ENCODE results near the gene GNGT1.
"Not testable (repeated sequence)": the region's sequence is repeated elsewhere in the genome, so short reads cannot be mapped to it uniquely, and the experiment has no call there.

The GNGT1 gene

DNA sequence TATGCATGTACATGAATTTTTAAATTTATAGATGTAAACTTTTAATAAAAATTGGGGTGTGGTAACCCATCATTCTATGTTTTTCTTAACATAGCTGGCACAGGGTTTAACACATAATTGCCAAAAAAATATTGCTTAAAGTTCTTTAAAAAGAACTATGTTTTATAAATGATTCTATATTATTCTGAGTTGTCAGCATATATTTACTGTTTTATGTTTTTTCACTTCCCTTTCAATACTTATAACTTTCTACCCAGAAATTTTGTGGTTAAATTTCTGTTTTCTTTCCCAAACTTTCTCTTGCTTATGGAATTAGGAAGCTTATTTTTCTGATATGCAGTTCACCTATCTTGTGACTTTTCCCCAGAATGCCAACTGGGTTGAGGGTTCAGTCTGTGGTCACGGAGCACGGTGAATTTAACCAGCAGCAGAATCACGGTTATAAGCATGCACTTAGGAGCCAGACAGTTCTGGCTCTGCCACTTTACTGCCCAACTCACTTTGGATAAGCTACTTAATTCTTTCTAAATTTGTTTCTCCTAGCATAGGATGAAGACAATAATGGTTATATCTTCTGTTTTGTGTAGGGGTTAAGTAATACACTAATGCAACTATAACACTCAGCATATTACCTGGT lies 9.0 kb downstream of the GNGT1 start:
- H3K4me1 ChIP-seq; in situ Hi-C loops (cut with MboI; ENCODE audit: low sequenced_read_pairs); H3K9me3 ChIP-seq; H3K36me3 ChIP-seq (replicated peaks); DNase-seq (ENCODE audit: low spot score in 2 of 2); H3K4me3 ChIP-seq; H3K27me3 ChIP-seq (ENCODE audit: low read depth): not testable (repeated sequence)

DNA sequence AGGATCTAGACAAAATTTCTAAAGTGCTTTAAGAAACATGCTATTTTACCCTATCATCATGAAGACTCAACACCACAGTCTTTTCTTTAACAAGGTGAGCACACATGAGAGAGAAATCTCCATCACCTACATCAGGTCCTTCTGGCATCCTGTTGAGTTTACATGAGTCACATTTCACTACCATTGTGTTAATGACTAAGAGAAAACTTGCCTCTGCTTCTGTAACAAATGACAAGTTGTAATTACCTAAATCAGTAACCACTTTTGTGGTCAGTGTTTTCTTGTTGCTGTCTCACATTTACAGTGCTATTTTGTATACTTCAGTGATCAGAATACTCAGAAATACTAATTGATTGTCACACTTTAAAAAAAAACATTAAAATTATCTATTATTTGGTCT lies 9.5 kb downstream of the GNGT1 start:
- in situ Hi-C loops (cut with MboI; ENCODE audit: low sequenced_read_pairs); H3K4me3 ChIP-seq; H3K27me3 ChIP-seq (ENCODE audit: low read depth); H3K36me3 ChIP-seq (replicated peaks); DNase-seq (ENCODE audit: low spot score in 2 of 2); H3K4me1 ChIP-seq; H3K9me3 ChIP-seq: not testable (repeated sequence)

- in situ Hi-C loops (cut with MboI; ENCODE audit: low sequenced_read_pairs); H3K36me3 ChIP-seq (replicated peaks); DNase-seq (ENCODE audit: low spot score in 2 of 2); H3K27me3 ChIP-seq (ENCODE audit: low read depth); H3K4me1 ChIP-seq; H3K4me3 ChIP-seq; H3K9me3 ChIP-seq: not testable (repeated sequence)
Observed at GRCh38 chr7:93916315-93916714, 9.9 kb downstream of the GNGT1 start.

DNA sequence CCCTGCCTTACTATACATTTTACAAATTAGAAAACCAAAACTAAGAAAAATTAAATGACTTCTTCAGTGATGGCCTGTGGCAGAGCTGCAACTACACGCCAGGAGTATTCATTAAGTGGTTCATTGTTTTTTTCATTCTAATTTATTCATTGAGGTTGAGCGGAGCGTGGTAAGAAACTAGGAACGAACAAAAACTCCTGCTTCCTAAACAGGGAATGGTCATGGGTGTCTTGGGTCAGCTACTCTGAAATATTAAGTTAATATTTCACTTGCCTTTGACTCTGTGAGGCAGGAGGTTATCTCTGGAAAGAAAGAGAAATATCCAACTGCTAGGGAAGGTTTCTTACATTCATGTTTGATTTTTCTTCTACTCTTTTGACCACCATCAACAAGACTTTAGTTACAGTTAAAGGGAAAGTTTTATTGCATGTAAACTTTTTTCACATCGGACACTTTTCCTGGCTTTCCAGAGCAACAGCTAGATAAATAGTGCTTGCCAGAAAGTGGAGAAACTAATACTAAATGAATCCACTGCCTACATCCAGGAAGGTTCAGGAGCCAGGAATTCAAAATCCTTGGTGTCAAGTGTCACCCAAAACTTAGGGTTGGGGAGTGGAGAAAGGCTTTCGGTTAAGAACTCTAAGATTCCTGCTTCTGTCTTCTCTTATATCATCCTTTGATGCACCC lies 14.3 kb downstream of the GNGT1 start:
- Histone ChIP-seq H3K9me3 (no peaks in the 10 kb centered on the region), H3K4me1 (peaks cover 6% of the 10 kb centered on the region; the same call in 1 of the 2 replicates), H3K36me3 (replicated peaks) (no peaks in the 10 kb centered on the region), H3K27me3 (ENCODE audit: low read depth) (no peaks in the 10 kb centered on the region), H3K4me3 (no peak overlapping the region)
- in situ Hi-C loops (cut with MboI; ENCODE audit: low sequenced_read_pairs) = no loop called here
- DNase-seq (ENCODE audit: low spot score in 2 of 2) = no peak

GRCh38 chr7:93921186-93921585 lies 14.8 kb downstream of the GNGT1 start:
- H3K27me3 ChIP-seq (ENCODE audit: low read depth) = no peaks in the 10 kb centered on the region

DNA sequence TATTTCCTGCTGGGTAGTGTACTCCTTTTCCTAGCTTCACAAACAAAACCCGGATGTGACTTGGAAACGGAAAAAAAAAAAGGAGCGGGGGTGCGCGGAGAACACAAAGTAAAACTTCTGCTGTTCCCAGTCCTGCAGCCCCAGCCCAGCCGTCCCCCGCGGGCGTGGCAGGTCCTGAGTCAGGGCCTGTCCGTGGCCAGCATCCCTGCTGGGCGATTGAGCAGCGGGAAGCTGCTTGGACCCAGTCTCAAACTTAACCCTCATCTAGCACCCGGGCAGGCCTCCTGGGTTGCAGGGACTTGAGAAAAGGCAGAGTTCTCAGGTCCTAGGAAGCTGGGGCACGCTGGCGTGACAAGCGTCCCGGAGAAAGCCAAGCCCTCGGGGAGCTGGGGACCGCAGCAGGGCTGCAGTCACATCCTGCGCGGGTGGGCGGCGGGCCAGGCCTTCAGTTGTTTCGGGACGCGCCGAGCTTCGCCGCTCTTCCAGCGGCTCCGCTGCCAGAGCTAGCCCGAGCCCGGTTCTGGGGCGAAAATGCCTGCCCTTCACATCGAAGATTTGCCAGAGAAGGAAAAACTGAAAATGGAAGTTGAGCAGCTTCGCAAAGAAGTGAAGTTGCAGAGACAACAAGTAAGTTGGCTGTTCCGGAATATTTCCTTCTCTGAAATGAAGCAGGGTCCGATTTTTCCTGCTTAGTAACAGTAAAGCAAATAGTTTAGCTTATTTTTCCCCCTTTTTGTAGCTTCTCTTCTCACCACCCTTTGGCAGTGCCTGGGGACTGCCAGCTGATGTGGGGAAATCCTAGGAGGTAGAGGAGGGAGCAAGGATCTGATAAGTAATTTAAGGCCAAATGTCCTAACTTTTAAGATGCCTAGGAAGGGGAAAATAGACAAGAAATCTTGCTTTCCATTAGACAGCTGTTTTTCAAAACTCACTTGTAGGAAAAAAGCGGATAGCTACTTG lies 15.5 kb downstream of the GNGT1 start, which contains the start of gene GNG11:
GNG11 (plus strand) TSS at position 129 of the 960 bp plus-strand sequence; CDS start at position 532, 403 bp downstream.
- in situ Hi-C loops (cut with MboI; ENCODE audit: low sequenced_read_pairs) = no loop called here
- Histone ChIP-seq H3K36me3 (replicated peaks) (no peaks in the 10 kb centered on the region), H3K9me3 (no peaks in the 10 kb centered on the region), H3K27me3 (ENCODE audit: low read depth) (no peaks in the 10 kb centered on the region), H3K4me3 (peak within 1 kb of the TSS; percentile 28), H3K4me1 (peaks cover 6% of the 10 kb centered on the region; the same call in 1 of the 2 replicates)
- DNase-seq (ENCODE audit: low spot score in 2 of 2) = peak; percentile 17 to 69

More at GRCh38 chr7:93921186-93921585, 14.8 kb downstream of the GNGT1 start:
- DNase-seq (ENCODE audit: low spot score in 2 of 2) = no peak
- in situ Hi-C loops (cut with MboI; ENCODE audit: low sequenced_read_pairs) = no loop called here
- no peaks in the 10 kb centered on the region for H3K36me3 ChIP-seq (replicated peaks)
- H3K4me3 ChIP-seq = no peak overlapping the region; the same call in 1 of the 2 replicates
- H3K4me1 ChIP-seq = peaks cover 6% of the 10 kb centered on the region; the same call in 1 of the 2 replicates
- H3K9me3 ChIP-seq = no peaks in the 10 kb centered on the region

- Histone ChIP-seq H3K4me1 (peaks cover 6% of the 10 kb centered on the region; the same call in 1 of the 2 replicates), H3K36me3 (replicated peaks) (no peaks in the 10 kb centered on the region), H3K9me3 (no peaks in the 10 kb centered on the region), H3K4me3 (no peak overlapping the region), H3K27me3 (ENCODE audit: low read depth) (no peaks in the 10 kb centered on the region)
- no peak for DNase-seq (ENCODE audit: low spot score in 2 of 2)
- in situ Hi-C loops (cut with MboI; ENCODE audit: low sequenced_read_pairs) = no loop called here
Observed at GRCh38 chr7:93923296-93923695, 16.9 kb downstream of the GNGT1 start.

DNA sequence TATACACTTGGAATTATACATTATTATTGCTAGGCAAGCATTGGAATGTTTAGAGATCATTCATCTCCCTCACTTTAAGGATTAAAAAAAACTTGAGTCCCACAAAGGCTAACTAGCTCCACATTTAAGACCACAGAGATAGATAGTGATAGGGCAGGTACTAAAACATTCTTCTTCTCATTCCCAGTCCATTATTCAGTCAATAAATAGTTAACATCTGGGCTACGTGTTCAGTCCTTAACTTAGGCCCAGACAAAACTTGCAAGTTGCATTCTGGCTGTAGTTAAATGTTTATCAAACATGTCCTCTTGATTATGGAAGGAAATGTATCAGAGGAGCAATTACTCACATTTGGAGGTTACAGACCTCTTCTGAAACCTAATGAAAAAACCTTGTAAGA lies 17.6 kb downstream of the GNGT1 start:
- no peak overlapping the region for H3K4me3 ChIP-seq
- no peaks in the 10 kb centered on the region for H3K9me3 ChIP-seq
- H3K27me3 ChIP-seq (ENCODE audit: low read depth) = no peaks in the 10 kb centered on the region
- H3K4me1 ChIP-seq = peaks cover 6% of the 10 kb centered on the region; the same call in 1 of the 2 replicates
- in situ Hi-C loops (cut with MboI; ENCODE audit: low sequenced_read_pairs) = no loop called here
- no peak for DNase-seq (ENCODE audit: low spot score in 2 of 2)
- H3K36me3 ChIP-seq (replicated peaks) = no peaks in the 10 kb centered on the region

- Histone ChIP-seq H3K27me3 (ENCODE audit: low read depth) (no peaks in the 10 kb centered on the region), H3K9me3 (no peaks in the 10 kb centered on the region), H3K4me3 (no peak overlapping the region), H3K4me1 (peaks cover 6% of the 10 kb centered on the region; the same call in 1 of the 2 replicates), H3K36me3 (replicated peaks) (no peaks in the 10 kb centered on the region)
- in situ Hi-C loops (cut with MboI; ENCODE audit: low sequenced_read_pairs) = no loop called here
- no peak for DNase-seq (ENCODE audit: low spot score in 2 of 2)
Observed at GRCh38 chr7:93926800-93927199, 20.4 kb downstream of the GNGT1 start.

- DNase-seq (ENCODE audit: low spot score in 2 of 2) = no peak
- H3K4me3 ChIP-seq = no peak overlapping the region
- H3K4me1 ChIP-seq = no peaks in the 10 kb centered on the region
- in situ Hi-C loops (cut with MboI; ENCODE audit: low sequenced_read_pairs) = no loop called here
- no peaks in the 10 kb centered on the region for H3K27me3 ChIP-seq (ENCODE audit: low read depth)
- no peaks in the 10 kb centered on the region for H3K36me3 ChIP-seq (replicated peaks)
- no peaks in the 10 kb centered on the region for H3K9me3 ChIP-seq
Observed at GRCh38 chr7:93927585-93927984, 21.2 kb downstream of the GNGT1 start.

GRCh38 chr7:93931655-93932054 lies 25.3 kb downstream of the GNGT1 start:
- no peaks in the 10 kb centered on the region for H3K36me3 ChIP-seq (replicated peaks)
- no peak for DNase-seq (ENCODE audit: low spot score in 2 of 2)
- no peaks in the 10 kb centered on the region for H3K4me1 ChIP-seq
- no peaks in the 10 kb centered on the region for H3K27me3 ChIP-seq (ENCODE audit: low read depth)
- no peaks in the 10 kb centered on the region for H3K9me3 ChIP-seq
- H3K4me3 ChIP-seq = no peak overlapping the region
- in situ Hi-C loops (cut with MboI; ENCODE audit: low sequenced_read_pairs) = no loop called here

DNA sequence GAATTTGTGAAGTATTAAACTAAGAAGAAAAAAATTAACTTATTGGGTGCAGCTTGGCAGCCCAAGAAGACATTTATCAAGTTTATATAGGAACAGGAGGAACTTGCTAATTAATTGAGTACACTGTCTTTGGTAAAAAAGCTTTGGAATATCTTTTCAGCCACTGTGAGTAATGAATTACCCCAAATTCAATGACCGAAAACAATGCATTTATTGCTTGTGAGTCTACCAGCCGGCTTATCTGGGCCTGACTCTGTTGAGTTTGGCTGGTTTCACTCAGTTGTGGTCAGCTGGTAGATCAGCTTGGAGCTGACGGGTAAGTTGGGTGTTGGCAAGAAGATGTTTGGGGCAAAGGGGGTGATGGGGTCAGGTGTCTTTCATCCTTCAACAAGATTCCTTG lies 26.8 kb downstream of the GNGT1 start:
- Histone ChIP-seq H3K4me1 (no peaks in the 10 kb centered on the region), H3K36me3 (replicated peaks) (no peaks in the 10 kb centered on the region), H3K4me3 (no peak overlapping the region), H3K9me3 (no peaks in the 10 kb centered on the region), H3K27me3 (ENCODE audit: low read depth) (no peaks in the 10 kb centered on the region)
- DNase-seq (ENCODE audit: low spot score in 2 of 2) = no peak
- in situ Hi-C loops (cut with MboI; ENCODE audit: low sequenced_read_pairs) = no loop called here

DNA sequence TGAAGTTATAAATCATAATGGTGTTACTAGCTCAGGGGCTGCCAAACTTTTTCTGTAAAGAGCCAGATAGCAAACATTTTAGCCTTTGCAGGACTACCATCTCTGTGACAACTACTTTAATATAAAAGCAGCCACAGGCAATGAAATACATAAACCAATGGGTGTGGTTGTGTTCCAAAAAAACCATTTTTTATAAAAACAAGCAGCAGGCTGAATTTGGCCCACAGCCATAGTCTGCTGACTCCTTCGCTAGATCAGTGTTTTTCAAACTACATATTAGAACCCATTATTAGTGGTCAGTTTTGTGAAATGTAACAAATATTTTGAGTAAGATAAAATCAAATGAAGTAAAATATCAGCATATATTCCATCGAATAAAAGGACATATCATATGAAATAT lies 28.7 kb downstream of the GNGT1 start:
- Histone ChIP-seq H3K4me1 (no peaks in the 10 kb centered on the region), H3K9me3 (no peaks in the 10 kb centered on the region), H3K36me3 (replicated peaks) (no peaks in the 10 kb centered on the region), H3K27me3 (ENCODE audit: low read depth) (no peaks in the 10 kb centered on the region), H3K4me3 (no peak overlapping the region)
- DNase-seq (ENCODE audit: low spot score in 2 of 2) = no peak
- in situ Hi-C loops (cut with MboI; ENCODE audit: low sequenced_read_pairs) = no loop called here

All from HAP-1 (cell line).